GM12878 (cell line): ENCODE data around the gene ERN1.

Experiments
- CHD2 ChIP-seq: IDR thresholded peaks from 2 replicates; pipeline ENCODE4 v1.6.1; 2011; ENCODE audit warnings: low read depth, low read length, improper control_type of control experiment, borderline replicate concordance
- EGR1 ChIP-seq, 2 experiments: IDR thresholded peaks; 1 replicate in 1 of 2; 2 replicates in 1 of 2; pipeline ENCODE4 v1.6.1; 2011 to 2012; ENCODE audit warnings: low read depth in 2 of 2, low read length in 2 of 2, borderline replicate concordance in 1 of 2, mild to moderate bottlenecking in 1 of 2, moderate library complexity in 1 of 2
- KAT2A ChIP-seq: conservative IDR thresholded peaks from 2 replicates; pipeline ENCODE4 v1.6.1; 2011; ENCODE audit warnings: low read depth, low read length; ENCODE audit not compliant: control insufficient read depth
- NFYB ChIP-seq: IDR thresholded peaks from 2 replicates; pipeline ENCODE4 v1.6.1; 2011; ENCODE audit warnings: low read depth, mild to moderate bottlenecking, low read length, improper control_type of control experiment, moderate library complexity; ENCODE audit not compliant: insufficient read depth
- TF ChIP-seq, protein P1 (sequence below): fragments of 450-650 bp; IDR thresholded peaks from 2 replicates; pipeline ENCODE4 v1.6.1; 2014; ENCODE audit warnings: mild to moderate bottlenecking
- TF ChIP-seq, protein P2 (sequence below), 3 experiments: IDR thresholded peaks in 2 of 3; conservative IDR thresholded peaks in 1 of 3; 2 replicates each; pipeline ENCODE4 v1.5.1; 2011; ENCODE audit warnings: low read depth in 3 of 3, low read length in 3 of 3, mild to moderate bottlenecking in 3 of 3, control low read depth in 2 of 3, moderate library complexity in 2 of 3, inconsistent platforms in 1 of 3, mixed read lengths in 1 of 3; ENCODE audit not compliant: control insufficient read depth in 2 of 3, insufficient read depth in 1 of 3; ENCODE audit errors: extremely low read depth in 1 of 3

DNA sequence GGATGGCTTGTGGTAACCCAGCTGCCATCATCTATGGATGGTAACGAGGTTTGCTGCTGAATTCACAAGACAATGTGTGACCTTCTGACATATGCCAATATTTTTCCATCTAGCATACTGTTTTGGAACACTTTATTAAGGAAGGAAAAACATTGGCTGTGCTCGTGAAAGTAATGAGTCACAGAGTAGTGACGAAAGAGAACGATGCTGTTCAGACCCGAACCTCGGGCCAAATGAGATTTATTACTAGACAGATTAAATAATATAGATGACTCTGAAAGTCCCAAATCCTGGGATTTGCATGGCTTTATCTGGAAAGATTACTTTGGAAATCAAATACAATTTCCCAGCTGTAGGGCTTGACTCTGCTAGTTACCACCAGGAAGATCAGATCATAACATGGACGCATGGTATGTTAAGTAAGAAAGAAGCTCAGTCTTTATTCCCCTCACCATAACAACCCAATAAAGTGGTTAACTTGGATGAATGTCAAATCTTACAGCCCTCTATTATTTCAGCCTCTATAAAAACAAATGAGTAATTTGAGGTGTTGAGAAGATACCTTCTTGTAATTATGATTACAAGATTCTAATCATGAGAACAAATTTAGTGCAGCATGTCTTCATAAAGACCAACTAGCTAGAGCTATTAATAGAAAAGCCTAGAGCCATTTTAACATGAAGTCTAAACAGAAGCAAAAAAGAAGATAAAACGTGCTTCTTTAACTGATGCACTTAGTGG is 32.6 kb downstream of the ERN1 start:
- TF ChIP-seq, protein P1, sequence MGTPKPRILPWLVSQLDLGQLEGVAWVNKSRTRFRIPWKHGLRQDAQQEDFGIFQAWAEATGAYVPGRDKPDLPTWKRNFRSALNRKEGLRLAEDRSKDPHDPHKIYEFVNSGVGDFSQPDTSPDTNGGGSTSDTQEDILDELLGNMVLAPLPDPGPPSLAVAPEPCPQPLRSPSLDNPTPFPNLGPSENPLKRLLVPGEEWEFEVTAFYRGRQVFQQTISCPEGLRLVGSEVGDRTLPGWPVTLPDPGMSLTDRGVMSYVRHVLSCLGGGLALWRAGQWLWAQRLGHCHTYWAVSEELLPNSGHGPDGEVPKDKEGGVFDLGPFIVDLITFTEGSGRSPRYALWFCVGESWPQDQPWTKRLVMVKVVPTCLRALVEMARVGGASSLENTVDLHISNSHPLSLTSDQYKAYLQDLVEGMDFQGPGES, result no peak
- TF ChIP-seq, protein P2, sequence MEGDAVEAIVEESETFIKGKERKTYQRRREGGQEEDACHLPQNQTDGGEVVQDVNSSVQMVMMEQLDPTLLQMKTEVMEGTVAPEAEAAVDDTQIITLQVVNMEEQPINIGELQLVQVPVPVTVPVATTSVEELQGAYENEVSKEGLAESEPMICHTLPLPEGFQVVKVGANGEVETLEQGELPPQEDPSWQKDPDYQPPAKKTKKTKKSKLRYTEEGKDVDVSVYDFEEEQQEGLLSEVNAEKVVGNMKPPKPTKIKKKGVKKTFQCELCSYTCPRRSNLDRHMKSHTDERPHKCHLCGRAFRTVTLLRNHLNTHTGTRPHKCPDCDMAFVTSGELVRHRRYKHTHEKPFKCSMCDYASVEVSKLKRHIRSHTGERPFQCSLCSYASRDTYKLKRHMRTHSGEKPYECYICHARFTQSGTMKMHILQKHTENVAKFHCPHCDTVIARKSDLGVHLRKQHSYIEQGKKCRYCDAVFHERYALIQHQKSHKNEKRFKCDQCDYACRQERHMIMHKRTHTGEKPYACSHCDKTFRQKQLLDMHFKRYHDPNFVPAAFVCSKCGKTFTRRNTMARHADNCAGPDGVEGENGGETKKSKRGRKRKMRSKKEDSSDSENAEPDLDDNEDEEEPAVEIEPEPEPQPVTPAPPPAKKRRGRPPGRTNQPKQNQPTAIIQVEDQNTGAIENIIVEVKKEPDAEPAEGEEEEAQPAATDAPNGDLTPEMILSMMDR (IDR thresholded peaks at IDR 0.05 in 2 of 3, conservative IDR thresholded peaks at IDR 0.05 in 1 of 3; ENCODE audit: control insufficient read depth in 2 of 3, extremely low read depth in 1 of 3, insufficient read depth in 1 of 3, low read depth in 3 of 3, low read length in 3 of 3), result no peak
- TF ChIP-seq KAT2A (no peak), EGR1 (IDR thresholded peaks at IDR 0.05; ENCODE audit: borderline replicate concordance in 1 of 2, low read depth in 2 of 2, low read length in 2 of 2) (no peak), NFYB (no peak), CHD2 (no peak)
